Measurements from ENCODE around the gene FTHL17. TPM values are rescaled to one million over a fixed set of nuclear protein-coding genes. Genes with fewer than 3 reads are reported as not detected.

FTHL17 gene
- not detected in 2 replicates for total RNA-seq (2014; rRNA removed; shearing (Covaris generic))

DNA sequence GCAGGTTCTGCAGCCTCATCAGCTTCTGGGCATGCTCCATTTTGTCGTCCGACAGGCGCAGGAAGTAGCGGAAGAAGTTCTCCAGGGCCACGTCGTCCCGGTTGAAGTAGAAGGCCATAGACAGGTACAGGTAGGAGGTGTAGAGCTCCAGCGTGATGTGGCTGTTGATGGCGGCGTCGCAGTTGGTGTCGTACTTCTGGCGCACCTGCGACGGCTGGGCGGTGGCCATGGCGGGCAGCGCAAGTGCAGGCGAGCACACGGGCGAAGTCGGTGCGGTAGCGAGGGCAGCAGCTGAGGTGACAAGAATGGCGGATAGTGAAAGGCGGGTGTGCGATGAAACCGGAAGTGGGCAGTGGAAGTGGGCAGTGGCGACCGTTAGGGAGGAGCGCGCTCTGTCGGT lies at the start of gene FTHL17:
FTHL17 (minus strand) TSS at position 317 of the 400 bp plus-strand sequence; CDS start at position 229, 88 bp downstream.
- no peak for DNase-seq (ENCODE audit: low spot score)

DNA sequence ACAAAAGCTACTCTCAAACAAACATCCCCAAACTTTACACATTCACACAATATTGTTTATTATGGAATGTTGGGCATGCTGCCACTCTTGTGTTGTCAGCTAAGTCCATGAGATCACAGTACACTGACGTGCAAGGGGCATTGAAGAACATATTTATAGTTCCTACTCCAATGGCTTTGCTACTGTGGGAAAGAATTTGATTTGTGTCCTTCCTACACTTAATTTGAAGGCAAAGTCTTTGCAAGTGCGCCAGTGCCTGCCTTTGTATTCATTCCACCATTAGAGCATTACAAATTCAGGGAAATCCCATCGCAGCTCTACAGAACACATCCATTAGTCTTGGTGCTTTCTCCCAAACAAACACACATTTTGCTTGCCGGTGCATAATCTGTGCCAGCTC lies 45.4 kb upstream of the FTHL17 start:
- DNase-seq (ENCODE audit: low spot score), result no peak

DNA sequence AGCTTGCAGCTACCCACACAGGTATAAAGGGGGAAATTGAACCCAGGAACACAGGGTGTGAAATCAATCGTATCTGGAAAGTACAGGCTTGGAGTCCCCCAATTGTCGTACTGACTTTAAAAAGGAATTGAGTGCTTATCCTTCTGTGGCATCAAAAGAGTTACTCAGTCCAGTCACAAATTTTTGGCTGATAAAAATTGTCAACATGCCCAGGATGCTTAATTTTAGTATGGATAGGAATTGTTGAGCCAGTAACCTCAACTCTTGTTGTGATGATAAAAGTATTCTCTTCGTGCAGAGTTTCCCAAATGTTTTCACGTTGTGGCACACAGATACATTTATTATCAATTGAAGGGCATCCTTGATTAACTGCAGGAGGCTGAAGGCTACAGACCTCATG lies 43.6 kb upstream of the FTHL17 start:
- DNase-seq (ENCODE audit: low spot score), result no peak

- no peak for DNase-seq (ENCODE audit: low spot score)
These were observed 43.0 kb upstream of the FTHL17 start for GRCh38 chrX:31114858-31115257.

- DNase-seq (ENCODE audit: low spot score), result no peak
These were observed 40.6 kb upstream of the FTHL17 start for GRCh38 chrX:31112226-31112999.

DNA sequence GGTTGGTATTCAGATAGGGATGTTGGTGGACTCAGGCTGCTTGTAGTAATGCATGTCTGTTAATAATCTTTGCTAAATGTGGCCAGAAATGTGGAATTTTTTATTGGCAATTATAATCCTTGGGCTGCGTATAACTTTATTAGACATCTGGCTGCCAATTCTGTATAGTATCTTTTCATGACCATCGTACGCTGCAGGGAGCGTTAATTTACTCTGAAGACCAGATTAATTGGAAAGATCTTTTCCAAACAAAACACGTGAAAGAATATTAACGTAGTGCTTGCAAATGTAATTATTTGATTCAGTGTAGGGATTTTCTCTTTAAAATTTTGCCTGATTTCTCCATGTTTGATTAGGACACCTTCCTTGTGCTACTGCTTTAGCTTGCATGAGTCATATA lies 38.8 kb upstream of the FTHL17 start:
- no peak for DNase-seq (ENCODE audit: low spot score)

GRCh38 chrX:31099536-31100090 lies 27.8 kb upstream of the FTHL17 start:
- no peak for DNase-seq (ENCODE audit: low spot score)

GRCh38 chrX:31098079-31098478 lies 26.2 kb upstream of the FTHL17 start:
- DNase-seq (ENCODE audit: low spot score), result no peak

GRCh38 chrX:31093639-31093975 lies 21.8 kb upstream of the FTHL17 start:
- DNase-seq (ENCODE audit: low spot score), result no peak

DNA sequence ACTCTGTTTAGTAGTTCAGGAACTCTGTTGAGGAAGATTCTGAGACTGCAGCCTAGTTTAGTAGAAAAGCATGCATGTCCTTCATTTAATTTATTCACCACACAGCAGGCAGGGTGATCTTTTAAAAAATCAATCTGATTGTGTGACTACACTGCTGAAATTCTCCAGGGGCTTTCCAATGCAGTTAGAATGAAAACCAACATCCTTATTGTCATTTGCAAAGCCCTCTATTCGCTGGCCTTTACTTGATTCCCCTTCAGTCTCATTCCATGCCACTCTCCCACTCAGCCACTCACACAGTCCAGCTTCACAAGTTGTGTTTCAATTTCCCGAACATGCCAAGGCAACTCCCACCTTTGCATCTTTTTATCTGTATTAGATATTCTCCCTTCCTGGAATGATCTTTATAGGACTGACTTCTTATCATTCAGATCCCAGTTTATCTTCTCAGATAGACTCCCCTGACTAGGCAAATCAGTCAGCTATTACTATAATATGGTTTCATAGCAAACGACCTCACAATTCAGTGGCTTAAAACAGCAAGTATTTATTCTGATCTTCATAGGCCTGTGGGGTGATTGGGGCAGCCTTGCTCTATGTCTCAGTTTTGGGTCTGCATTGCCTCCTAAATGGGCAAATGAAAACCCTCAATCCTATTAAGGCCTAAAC lies 21.3 kb upstream of the FTHL17 start:
- DNase-seq (ENCODE audit: low spot score), result no peak

DNA sequence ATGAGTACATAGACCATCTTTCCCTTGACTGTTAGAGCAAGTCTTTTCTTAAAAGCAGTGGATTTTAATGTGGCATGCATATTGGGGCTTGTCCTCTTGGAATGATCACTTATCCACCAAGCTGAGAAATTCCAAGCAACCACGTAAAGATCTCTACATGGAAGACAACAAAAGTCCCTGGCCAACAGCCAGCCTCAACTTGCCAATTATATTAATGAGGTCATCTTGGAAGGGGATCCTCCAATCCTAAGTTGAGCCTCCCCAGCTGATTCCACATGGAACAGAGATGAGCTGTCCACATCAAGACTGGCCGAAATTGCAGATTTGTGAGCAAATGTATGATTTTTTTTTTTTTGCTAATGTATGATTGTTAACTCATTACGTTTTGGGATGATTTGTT lies 20.6 kb upstream of the FTHL17 start:
- DNase-seq (ENCODE audit: low spot score), result no peak

GRCh38 chrX:31091819-31092218 lies 20.0 kb upstream of the FTHL17 start:
- DNase-seq (ENCODE audit: low spot score), result no peak

- DNase-seq (ENCODE audit: low spot score), result no peak
These were observed 2.7 kb upstream of the FTHL17 start for GRCh38 chrX:31074522-31074921.

DNA sequence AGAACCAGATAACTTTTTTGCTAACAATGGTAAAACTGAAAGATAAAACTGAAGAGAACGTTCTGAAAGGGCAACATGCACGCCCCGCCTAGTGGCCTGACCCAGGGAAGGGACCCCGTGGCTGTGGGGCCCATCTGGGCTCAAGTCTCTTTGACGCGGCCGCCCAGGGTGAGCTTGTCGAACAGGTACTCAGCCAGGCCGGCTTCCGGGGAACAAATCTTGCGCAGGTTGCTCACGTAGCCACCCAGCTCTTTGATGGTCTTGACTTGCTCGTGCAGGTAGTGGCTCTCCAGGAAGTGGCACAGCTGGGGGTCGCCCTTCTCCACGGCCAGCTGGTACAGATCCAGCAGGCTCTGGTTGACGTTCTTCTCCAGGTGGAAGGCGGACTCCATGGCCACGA lies 579 bp downstream of the FTHL17 start:
- DNase-seq (ENCODE audit: low spot score), result no peak

DNA sequence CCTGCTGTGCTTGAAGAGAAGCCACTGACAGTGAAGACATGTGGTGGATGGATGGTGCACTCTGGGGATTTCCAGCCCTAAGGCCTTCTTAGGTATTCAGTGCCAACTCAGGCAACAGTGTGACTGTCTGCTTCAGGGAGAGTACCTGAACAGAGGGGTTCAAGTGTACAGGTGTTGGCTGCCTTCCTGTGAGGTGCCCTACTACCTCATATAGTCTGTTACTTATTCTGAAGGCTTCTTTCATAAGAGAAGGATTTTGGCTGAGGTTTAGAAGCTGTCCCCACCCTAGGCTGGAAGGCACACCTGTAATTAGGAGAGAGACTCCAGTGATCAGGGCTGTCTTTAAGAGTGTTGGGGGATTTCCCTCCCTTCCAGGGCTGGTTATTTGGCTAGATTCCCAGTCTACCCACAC lies 1.8 kb downstream of the FTHL17 start:
- DNase-seq (ENCODE audit: low spot score), result no peak

- DNase-seq (ENCODE audit: low spot score), result no peak
These were observed 8.7 kb downstream of the FTHL17 start for GRCh38 chrX:31063114-31063513.

DNA sequence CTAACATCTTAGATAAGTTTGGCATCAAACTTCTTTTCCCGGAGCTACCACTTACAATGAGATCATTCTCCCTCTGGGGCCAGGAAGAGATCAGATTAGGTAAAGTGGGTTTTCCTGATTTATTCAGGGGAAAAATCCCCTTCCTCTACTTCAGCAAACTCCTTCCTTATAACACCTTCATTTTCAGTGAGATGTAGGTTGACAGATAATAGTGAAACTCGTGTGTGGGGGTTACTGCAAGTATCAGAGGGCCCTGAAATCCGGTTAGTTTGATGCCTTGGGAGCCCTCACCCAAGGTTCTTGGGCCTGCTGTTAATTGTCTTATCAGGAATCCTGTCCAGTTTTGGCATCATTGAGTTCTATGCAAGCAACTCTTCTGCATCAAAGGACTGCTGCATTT lies 10.8 kb downstream of the FTHL17 start:
- no peak for DNase-seq (ENCODE audit: low spot score)

GRCh38 chrX:31060016-31060415 lies 11.8 kb downstream of the FTHL17 start:
- DNase-seq (ENCODE audit: low spot score), result no peak

GRCh38 chrX:31058284-31058683 lies 13.6 kb downstream of the FTHL17 start:
- DNase-seq (ENCODE audit: low spot score), result no peak

- DNase-seq (ENCODE audit: low spot score), result no peak
These were observed 14.2 kb downstream of the FTHL17 start for GRCh38 chrX:31057691-31058090.

GRCh38 chrX:31057291-31057690 lies 14.6 kb downstream of the FTHL17 start:
- DNase-seq (ENCODE audit: low spot score), result no peak

GRCh38 chrX:31053621-31054020 lies 18.2 kb downstream of the FTHL17 start:
- no peak for DNase-seq (ENCODE audit: low spot score)

- DNase-seq (ENCODE audit: low spot score), result no peak
These were observed 32.5 kb downstream of the FTHL17 start for GRCh38 chrX:31039327-31039711.

Data from H4 (cell line).